Fibroblast of gingiva (primary cell): ENCODE measurements around the gene PLCE1.
A peak's percentile ranks its signal among the peaks of the same experiment; 100 is the strongest.

Source experiments
- DNase-seq: peaks from one replicate; pipeline ENCODE4 v3.0.0-alpha.2; 2011; ENCODE audit warnings: low read depth

Gene PLCE1

DNA sequence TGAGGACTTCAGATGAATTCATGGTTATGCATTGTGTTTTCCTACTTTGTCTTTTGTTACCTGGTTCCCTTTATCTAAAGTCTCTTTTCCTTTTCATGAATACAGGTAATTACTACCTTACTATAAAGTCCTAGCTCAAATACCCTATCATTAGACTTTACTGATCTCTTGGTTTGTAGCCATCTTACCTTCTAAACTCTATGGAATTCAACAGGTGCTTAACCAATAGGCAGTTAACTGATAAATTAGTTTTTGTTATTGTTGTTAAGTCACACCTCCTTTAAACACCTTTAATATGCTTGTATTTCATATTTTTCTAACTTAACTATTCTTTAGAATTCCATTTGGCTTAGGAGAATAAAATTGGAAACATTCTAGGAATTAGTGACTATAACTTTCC is 30.7 kb downstream of the PLCE1 start:
- no peak for DNase-seq

DNA sequence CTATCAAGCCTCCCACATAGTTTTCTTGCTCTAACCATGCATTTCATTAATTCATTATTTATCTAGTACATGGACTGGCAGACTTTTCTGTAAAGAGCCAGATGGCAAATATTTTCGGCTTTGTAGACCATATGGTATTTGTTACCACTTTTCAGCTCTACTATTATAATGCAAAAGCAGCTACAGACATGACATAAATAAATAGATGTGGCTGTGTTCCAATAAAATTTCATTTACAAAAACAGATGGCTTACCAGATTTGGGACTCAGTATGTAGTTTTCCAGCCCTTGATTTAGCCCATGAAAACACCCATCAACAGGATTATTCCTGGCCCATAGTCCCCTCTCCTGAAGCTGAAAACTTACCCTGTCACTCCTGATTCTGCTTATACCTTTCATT is 32.1 kb downstream of the PLCE1 start:
- no peak for DNase-seq

DNA sequence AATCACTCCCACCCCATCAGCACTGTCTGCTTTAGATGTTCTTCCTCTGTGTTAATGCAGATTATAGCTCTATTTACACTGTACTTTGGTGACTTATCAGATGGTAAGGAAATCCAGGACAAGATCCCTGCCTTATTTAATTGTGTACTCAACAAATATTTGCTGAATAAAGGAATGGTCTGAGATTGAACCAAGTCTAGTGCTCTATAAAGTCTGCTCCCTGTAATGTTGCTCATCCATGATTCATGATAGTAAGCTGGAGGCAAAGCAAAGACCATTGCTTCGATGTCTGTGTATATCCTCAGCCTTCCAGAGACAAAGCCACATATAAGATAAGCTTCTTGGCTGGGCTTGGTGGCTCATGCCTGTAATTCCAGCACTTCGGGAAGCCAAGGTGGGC is 33.5 kb downstream of the PLCE1 start:
- no peak for DNase-seq

DNA sequence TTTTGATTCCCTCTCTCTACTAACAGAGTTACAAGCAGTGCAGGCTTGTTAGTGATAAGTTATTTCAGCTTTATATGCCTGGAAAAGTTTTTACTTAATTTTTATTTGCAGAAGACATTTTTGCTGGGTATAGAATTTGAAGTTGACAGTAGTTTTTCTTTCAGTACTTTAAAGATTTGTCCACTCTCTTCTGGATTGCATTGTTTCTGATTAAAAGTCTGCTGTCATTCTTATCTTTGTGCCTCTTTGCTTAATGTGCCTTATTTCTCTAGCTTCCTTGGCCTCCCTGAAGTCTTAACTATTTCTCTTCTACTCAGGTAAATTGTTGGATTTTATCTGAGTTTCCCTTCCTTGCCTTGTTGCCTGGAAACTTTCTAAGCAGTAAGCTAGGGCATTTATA is 36.2 kb downstream of the PLCE1 start:
- DNase-seq = no peak

DNA sequence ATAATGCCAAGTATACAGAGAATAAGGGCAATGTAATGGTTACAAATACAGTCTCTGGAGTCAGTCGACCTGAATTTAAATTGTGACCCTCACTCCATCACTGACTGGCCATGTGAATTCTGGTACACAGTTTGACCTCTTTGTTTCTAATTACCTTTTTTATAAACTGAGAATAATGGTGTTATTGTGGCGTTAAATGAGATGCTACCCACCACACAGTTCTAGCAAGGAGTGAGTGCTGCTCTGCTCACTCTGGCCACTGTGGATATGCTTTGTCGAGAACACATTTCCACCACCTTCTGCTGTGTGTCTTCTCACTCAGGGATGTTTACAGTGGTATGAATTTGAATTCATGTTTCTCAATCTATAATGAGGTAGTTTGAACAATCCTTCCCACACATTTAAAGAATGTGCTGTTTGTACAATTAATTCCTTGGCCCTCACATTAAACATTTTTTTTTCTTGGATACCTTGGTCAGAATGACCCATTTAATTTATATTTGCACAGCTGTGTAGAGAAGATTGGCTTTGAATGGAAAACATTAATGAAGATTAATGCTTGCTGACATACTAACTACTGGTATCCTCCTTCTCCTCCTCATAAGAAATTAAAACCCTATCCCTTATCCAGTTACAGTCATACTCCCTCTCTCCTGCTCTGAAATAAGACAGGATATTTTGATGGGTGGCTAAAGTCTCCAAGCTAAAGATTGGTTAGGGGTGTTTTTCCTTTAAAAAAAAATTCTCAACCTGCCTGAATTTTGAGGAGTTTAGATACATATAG is 42.4 kb downstream of the PLCE1 start:
- DNase-seq = no peak

DNA sequence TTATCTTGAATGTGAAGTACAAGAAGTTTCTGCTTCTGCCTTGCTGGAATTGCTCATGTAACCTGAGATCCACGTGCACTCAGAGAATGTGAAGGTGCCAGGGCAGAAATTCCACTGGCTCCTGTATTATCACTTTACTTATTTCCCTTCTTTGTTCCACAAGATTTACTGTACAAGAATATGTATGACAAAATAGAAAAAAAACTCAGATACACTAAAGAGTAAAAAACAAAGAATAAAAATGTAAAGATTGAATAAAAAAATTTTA is 43.0 kb downstream of the PLCE1 start:
- DNase-seq = no peak

DNA sequence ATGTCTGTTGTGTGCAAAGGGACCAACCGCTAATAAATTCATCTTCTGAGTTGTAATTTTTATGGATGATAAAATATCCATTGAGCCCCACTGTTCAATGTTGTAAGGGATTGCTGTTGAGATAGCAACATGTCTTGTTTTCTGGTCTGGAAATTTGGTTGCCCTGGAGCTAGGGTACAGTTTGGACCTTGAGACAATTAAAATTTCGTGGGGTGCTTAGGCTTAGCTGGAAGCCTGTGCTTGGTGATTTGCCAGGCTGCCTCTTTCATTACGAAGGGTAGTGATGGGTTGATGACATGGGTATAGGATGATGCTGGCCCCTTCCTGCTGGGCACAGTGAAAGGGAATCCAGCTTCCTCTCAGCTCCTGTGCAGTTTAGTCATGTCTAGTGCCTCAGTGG is 43.6 kb downstream of the PLCE1 start:
- DNase-seq = no peak

DNA sequence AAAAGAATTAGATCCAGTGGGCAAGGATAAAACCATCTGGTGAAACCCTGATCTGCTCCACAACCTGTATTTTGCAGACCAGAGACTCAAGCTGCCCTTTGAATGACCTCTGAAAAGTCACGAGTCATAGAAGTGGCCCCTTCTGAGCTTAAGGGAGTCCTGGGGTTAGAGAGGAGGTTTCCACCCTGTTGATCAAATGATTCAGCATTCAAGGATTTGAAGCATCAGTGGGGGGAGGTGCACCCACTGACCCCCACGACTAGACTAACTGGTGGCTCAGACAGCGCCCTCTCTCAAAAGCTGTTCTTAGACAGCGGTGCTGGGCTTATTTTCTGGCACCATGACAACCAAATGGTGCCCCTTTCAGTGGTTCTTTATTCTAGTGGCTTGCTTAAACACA is 44.3 kb downstream of the PLCE1 start:
- no peak for DNase-seq

DNA sequence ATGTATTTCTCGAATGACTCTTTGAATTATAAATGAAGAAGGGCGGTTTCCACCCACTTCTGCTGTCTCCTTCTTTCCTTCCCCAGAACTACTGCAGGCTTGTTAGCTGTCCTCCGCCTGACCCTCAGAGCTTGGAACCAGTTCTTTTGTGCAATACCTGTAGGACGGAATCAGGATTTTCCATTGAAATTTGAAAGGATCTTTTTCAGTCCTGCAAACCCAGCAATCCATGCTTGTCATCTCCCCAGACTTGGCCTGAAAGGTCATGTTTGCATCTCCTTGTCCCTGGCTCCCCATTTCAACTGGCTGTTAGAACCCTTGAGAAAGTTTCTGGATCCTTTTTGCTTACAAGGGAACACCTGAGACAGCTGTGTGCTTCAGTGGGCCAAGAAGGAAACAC is 47.5 kb downstream of the PLCE1 start:
- DNase-seq = no peak

DNA sequence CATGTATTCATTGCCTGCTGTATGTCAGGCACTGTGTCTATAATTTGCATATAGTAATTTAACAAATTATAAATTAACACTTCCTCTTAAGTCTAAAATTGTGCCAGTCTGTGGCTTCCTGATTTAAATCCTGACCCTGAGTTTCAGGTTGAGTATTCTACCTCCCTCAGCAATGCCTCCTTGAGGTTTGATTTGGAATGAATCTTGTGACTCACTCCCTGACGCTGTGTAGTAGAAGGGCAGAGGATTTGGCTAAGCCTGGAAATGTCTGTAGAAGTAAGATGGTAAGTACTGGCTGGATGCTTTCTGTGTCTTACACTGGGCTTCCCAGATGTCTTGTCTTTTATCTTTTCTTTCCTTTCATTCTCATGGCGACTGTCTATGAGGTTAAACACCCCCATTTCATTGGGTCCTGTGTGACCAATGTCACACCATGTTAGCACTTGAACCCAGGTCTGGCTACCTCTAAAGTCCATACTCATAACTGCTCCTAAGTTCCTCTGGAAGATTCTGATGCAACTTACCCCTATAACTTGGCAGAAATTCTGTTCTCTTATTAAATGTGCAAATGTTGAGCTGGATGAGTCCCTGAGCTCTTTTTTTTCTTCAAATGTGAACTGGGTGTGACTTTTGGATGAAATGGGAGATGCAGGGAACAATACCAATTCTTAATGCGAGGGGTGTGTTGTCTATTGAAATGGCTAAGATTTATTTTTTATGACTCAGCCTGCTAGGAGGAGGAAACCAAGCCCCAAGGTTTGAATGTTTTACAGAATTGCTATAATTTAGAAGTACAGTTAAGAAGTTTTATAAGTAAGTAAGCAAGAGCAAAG is 48.5 kb downstream of the PLCE1 start:
- DNase-seq = peak; percentile 80

DNA sequence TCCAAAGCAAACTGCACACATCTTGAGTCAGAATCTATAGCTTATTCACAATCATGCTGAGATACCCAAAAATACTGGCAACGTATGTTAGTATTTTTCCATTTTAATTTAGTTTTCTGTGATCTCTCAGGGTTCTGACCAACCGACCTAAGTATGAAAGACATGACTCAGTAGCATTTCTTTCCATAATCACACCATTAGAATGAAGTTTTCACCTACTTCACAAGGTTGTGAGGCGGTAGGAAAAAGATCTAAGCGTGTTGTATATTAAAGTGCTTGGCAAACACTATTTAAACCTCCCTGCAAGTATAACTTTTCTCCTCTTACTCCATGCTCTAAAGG is 49.1 kb downstream of the PLCE1 start:
- no peak for DNase-seq
